ENCODE results near the gene TMEM250.
"Not testable (repeated sequence)": the region's sequence is repeated elsewhere in the genome, so short reads cannot be mapped to it uniquely, and the experiment has no call there.

Gene TMEM250

GRCh38 chr9:136110082-136111061, 8.3 kb downstream of the TMEM250 start:
- DNase-seq = no peak

DNA sequence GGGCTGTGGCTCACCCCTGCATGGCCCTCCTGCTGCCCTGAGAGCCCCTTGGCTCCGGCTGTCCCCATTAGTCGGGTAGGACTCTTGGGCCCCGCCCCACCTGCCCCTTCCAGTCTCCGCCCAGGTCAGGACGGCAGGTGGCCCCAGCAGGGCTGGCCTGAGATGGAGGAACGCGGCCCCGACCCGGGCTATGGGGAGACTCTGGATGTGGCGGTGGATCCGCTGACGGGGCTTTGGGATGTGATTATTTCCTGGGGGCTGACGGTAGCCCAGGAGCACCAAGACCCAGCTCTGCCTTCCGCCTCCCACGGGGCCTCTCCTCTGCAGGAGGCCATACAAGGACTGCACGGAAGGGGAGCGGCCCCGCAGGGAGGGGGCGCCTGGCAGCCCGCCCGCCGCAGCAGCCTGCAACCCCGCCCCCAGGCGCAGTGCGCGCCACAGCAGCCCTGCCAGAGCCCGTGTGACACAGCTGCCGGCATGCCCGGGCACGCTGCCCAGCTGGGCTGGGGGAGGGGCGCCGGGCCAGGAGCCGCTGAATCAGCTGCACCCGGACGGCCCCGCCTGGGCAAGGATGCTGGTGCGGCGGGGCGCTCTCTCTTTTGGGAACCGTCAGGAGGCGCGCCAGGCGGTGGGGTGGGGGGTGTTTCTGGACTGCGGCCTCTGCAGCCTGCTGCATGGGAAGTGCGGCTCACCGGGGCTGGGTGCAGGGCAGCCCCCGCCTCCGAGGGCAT, 9.2 kb downstream of the TMEM250 start:
- peak; percentile 93 for DNase-seq

DNA sequence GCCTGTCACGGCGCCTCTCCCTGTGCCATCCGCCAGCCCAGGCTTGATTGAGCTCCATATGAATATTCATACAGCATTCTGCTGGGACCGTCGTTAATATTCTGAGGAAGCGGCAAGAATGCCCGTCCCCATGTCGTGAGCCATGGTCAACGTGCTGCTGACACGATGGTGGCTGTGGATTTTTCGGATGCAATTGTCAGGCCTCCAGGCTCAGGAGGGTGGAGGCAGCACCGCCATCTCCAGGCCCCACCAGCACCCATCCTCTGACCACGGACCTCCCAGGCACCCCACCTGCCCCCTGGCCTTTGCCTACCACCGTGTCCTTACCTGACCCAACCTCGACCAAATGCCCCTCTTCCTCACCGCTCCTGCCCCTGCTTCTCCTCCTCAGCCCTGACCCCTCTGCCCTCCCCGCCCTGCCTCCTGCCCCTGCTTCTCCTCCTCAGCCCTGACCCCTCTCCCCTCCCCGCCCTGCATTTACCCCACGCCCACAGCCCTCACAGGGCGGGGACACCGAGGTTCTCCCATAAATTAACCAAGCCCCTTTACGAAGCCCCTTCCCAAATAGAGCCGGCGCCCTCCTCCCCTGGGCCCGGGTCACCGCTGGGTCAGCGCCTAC, 9.9 kb downstream of the TMEM250 start:
- DNase-seq = no peak

DNA sequence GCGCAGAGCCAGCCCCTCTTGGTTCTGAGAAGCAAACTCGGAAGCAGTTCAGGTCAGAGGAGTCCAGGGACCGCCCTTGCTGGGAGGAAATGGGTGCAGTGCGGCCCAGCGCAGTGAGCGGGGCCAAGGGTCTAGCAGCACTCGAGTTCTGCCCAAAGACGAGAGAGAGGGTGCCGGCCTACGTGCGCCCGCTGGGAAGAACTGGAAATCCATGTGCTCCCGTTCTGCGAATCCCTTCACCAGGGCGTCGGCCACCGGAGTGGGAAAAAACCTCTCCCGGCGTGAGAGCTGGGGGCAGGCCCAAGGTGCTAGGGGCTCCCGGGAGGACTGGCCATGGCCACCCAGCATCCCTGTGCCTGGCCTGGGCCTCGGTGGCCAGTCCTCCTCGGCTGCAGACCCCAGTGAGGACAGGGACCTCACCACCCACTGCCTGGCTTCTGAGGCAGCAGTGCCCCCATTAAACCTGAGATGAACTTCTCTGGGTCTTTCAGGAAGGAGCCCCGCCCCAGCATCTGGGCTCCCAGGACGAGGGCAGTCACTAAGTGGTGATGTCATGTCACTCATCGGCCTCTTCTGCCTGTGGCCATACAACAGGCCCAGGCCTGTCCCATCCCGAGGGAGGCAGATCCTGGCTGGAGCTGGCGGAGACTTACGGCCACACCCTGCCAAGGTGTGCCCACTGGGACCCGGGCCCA, 10.6 kb downstream of the TMEM250 start:
- peak; percentile 68 for DNase-seq

- peak; percentile 56 for DNase-seq
Measured at GRCh38 chr9:136107155-136107952, 11.3 kb downstream of the TMEM250 start.

- DNase-seq = no peak
Measured at GRCh38 chr9:136105398-136106135, 13.1 kb downstream of the TMEM250 start.

DNA sequence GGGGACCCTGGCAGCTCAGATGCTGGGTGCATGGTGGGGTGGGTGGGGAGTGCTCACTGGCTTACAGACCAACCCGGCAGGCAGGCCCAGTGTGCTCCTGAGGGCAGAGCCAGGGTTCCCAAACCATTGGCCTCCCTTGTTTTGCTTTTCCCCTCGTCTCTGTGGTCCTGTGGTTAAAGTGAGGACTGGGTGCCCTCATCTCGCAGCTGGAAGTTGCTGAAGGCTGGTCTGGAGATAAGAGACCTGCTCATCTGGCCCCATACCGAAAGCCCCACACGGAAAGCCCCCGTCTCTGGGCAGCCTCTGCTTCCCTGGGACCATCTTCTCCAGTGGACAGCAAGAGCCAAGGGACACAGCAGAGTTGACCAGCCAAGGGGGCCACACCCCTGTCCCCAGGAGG, 13.8 kb downstream of the TMEM250 start:
- DNase-seq = no peak

DNA sequence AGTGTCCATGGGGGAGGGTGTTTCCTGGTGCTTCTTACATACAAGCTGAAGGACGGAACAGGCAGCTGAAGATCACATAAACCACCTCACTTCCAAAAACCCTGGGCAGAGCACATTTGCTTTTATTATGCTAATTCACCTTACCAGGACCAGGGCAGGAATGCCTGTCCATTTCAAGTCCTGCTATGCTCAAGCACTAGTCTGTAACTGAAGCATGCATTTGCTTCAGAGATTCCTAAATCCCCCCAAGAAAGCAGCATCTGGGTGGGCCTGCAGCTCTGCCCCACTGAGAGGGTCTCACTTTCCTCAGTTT, 14.2 kb downstream of the TMEM250 start:
- DNase-seq = no peak

GRCh38 chr9:136103651-136104487, 14.8 kb downstream of the TMEM250 start:
- no peak for DNase-seq

DNA sequence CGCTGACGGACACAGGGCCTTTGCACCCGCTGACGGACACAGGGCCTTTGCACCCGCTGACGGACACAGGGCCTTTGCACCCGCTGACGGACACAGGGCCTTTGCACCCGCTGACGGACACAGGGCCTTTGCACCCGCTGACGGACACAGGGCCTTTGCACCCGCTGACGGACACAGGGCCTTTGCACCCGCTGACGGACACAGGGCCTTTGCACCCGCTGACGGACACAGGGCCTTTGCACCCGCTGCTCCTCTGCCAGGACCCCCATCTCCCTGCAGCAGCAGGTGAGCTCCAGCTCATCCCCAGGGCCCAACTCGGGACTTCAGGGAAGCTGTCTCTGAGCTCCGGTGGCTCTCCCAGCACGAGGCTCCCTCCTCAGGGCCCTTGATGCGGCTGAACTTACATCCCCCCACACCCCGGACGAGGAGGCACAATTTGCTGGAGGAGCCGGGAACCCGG, 17.0 kb downstream of the TMEM250 start:
- DNase-seq = not testable (repeated sequence)

GRCh38 chr9:136100700-136101614, 17.7 kb downstream of the TMEM250 start:
- DNase-seq = peak; percentile 67

DNA sequence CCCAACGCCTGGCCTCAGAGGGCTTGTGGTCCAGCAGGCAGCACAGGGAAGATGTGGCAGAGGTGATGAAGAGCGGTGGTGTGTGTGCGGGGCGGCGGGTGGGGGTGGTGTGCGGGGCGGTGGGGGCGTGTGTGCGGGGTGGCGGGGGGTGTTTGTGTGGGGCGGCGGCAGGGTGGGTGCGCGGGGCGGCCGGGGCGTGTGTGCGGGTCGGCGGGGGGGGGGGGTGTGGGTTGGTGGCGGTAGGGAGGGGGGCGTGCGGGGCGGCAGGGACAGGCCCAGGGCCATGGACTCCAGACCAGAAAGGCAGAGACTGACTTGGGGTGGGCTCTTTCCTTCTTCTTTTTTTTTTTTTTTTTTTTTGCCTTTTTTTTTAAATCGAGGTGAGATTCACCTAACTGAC, 19.1 kb downstream of the TMEM250 start:
- no peak for DNase-seq

DNA sequence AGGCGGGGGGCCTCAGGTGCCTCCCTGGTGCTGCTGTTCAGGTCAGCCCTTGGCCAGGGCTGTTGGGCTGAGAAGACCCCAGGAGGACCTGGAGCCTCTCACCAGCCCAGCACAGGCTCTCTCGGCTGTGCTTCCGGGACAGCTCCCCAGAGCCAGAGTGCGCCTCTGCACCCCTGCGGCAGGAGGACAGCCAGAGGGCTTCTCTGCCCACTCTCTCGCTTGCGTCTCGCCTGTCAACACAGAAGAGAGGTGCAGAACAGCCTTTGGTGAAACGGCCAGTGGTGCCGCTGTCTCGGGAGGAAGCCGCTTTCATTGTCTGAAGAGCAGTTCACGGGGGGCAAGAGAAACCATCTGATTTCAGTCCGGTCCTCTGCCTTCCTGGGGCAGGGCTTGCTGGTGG, 19.8 kb downstream of the TMEM250 start:
- DNase-seq = no peak

DNA sequence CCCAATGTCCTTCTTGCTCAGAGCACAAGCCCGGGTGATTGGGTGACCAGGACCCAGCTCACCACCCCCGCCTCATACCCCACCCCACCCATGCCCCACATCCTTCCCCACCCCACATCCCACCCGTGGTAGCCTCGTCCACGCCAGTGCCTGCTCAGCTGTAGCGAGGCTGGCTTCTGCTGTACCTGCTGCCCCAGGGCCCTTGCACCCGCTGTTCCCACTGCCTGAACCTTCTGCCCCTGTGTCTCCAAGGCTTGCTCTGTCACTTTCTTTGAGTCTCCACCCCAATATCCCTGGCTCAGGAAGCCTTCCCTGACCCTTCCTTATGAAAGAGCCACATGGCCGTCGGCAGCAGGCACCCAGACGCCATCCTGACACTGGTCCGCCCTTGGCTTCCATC, 20.5 kb downstream of the TMEM250 start:
- no peak for DNase-seq

- no peak for DNase-seq
Measured at GRCh38 chr9:136096505-136097001, 22.1 kb downstream of the TMEM250 start.

DNA sequence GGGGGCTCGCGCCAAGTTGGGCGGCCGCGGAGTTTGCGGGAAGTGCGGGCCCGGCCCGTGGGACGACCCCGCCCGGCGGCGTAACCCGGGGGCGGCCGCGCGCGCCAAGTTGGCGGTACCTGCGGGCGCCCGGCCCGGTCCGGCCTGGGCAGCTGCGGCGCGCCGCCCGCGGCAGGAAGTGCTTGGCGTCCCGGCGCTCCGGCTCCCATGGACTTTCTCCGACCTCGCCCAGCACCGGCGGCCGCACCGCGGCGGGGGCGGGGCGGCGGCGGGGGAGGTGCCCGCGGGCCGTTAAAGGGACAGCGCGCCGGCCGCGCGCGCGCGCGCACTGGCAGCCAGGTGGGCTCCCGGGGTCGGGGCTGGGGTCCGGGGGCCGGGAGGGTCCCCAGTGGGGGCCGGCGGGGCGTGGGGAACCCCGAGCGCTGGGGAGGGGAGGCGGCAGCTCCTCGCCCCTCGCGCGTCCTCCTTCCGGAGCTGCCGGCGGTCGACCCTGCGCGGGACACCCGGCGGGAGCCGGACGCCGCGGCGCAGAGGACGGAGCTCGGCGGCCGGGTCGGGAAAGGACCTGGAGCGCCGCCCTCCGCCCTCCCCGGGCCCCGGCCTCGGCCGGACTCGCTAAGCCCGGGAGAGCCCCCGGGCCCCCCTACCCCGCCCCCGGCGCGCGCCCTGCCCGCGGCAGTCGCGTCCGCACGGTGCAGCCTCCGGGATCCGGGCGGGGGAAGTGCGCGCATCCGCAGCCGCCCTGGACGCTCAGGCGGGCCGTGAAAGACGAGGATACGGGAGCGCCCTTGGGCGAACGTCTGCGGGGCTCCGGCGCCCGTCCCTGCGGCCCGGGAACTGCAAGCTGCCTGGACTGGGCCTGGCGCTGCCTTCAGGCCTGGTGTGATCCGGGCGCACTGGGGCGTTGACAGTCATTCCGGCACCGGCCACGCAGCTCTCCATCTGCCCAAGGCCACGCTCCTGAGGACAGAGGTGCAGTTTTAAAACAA, 23.3 kb downstream of the TMEM250 start, which contains the start of gene NACC2:
Gene NACC2 (minus strand): TSS at position 220 of the 989 bp plus-strand sequence. CDS start 44,768 bp downstream, outside the sequence.
- no peak for DNase-seq

Measured in NCI-H1436 (cell line).